Gastrocnemius medialis (tissue), 4 donors: ENCODE results near the gene MUC2.

Experiments used
- POLR2A ChIP-seq, 2 donors: fragments of 450-650 bp; IDR thresholded peaks; one replicate each; pipeline ENCODE4 v1.6.1; 2017; ENCODE audit warnings: antibody characterized with exemption in 2 of 2, mild to moderate bottlenecking in 2 of 2, moderate library complexity in 2 of 2
- TF ChIP-seq, protein P1 (sequence below), 5 experiments: fragments of 450-650 bp in 3 of 5; fragments of 200-600 bp in 2 of 5; sonication (generic) in 2 of 5; IDR thresholded peaks in 4 of 5; conservative IDR thresholded peaks in 1 of 5; 1 replicate in 4 of 5; 2 replicates in 1 of 5; pipeline ENCODE4 v1.5.1; 2016 to 2019; ENCODE audit warnings: antibody characterized with exemption in 5 of 5, mild to moderate bottlenecking in 3 of 5, moderate library complexity in 3 of 5

DNA sequence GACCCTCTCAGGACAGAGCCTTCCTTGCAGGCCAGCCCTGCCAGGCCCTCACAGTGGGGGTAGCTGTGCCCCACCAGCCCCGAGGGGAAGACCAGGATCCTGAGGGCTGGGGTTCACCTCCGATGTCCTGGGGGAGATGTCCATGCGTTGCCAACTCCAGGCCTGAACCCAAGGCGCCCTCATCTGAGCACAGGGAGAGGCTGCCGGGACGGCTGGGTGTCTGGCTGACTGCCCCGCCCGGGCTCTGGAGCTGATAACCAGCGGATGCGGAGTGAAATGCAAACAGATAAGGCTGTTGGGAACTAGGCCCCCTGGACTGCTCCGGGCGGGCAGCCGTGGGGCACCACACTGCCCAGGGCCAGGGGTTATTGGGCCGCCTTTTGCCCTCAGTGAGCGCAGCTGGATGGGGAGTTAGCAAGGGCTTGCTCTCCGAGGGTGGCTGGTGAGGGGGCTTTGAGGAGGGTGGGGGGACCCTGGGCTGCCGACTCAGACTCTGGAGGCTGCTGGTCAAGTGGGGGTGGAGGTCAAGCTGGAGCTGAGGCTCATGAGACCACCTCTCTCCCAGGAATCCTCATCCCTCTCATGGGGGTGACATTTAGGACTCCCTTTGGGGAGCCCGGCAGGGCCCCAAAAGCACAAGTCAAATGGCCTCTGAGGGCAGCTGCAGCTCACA, 32.6 kb upstream of the MUC2 start:
- TF ChIP-seq, protein P1, sequence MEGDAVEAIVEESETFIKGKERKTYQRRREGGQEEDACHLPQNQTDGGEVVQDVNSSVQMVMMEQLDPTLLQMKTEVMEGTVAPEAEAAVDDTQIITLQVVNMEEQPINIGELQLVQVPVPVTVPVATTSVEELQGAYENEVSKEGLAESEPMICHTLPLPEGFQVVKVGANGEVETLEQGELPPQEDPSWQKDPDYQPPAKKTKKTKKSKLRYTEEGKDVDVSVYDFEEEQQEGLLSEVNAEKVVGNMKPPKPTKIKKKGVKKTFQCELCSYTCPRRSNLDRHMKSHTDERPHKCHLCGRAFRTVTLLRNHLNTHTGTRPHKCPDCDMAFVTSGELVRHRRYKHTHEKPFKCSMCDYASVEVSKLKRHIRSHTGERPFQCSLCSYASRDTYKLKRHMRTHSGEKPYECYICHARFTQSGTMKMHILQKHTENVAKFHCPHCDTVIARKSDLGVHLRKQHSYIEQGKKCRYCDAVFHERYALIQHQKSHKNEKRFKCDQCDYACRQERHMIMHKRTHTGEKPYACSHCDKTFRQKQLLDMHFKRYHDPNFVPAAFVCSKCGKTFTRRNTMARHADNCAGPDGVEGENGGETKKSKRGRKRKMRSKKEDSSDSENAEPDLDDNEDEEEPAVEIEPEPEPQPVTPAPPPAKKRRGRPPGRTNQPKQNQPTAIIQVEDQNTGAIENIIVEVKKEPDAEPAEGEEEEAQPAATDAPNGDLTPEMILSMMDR (IDR thresholded peaks at IDR 0.05 in 4 of 5, conservative IDR thresholded peaks at IDR 0.05 in 1 of 5) = no peak
- no peak for TF ChIP-seq POLR2A (IDR thresholded peaks at IDR 0.05)
